Stomach (tissue), 4 donors: ENCODE measurements around the gene TMPRSS2.

Source experiments
- CTCF ChIP-seq, 7 experiments: fragments of 450-650 bp in 4 of 7; fragments of 200-600 bp in 3 of 7; sonication (generic) in 3 of 7; IDR thresholded peaks; one replicate each; pipeline ENCODE4 v1.5.1; 2016 to 2019; ENCODE audit warnings: antibody characterized with exemption in 7 of 7, control low read depth in 2 of 7, mild to moderate bottlenecking in 1 of 7
- EP300 ChIP-seq: sonication (generic); formaldehyde crosslinking; IDR thresholded peaks from one replicate; pipeline ENCODE4 v1.6.1; 2017; ENCODE audit warnings: antibody characterized with exemption
- POLR2AphosphoS5 ChIP-seq, 3 donors: sonication (generic); formaldehyde crosslinking; IDR thresholded peaks; one replicate each; pipeline ENCODE4 v1.6.1; 2016; ENCODE audit warnings: antibody characterized with exemption in 3 of 3

- no peak for TF ChIP-seq EP300
- no peak for TF ChIP-seq CTCF (IDR thresholded peaks at IDR 0.05)
- TF ChIP-seq POLR2AphosphoS5 (IDR thresholded peaks at IDR 0.05) = peak in 1 of 3 donors; percentile 28
These were observed 19.9 kb downstream of the TMPRSS2 start for GRCh38 chr21:41488080-41488479.
